NCI-H446 treated with DMSO at 0.1 percent for 48 hours (cell line): ENCODE measurements around the gene MARVELD1.

Source experiments
- DNase-seq: peaks from one replicate; lab custom pipeline; 2025; lab: John Stamatoyannopoulos, UW

Gene MARVELD1

GRCh38 chr10:97755718-97756117 is 42.2 kb downstream of the MARVELD1 start:
- no peak for DNase-seq

GRCh38 chr10:97757471-97757870 is 43.9 kb downstream of the MARVELD1 start:
- no peak for DNase-seq

GRCh38 chr10:97759158-97759887 is 45.8 kb downstream of the MARVELD1 start:
- DNase-seq: peak; percentile 13

GRCh38 chr10:97759946-97760345 is 46.4 kb downstream of the MARVELD1 start:
- no peak for DNase-seq

- DNase-seq: no peak
Observed at GRCh38 chr10:97760461-97761257, 47.1 kb downstream of the MARVELD1 start.

GRCh38 chr10:97761331-97761865 is 47.9 kb downstream of the MARVELD1 start:
- DNase-seq: no peak

- no peak for DNase-seq
Observed at GRCh38 chr10:97762056-97762455, 48.5 kb downstream of the MARVELD1 start.

- no peak for DNase-seq
Observed at GRCh38 chr10:97762816-97763215, 49.3 kb downstream of the MARVELD1 start.

- DNase-seq: no peak
Observed at GRCh38 chr10:97763411-97763810, 49.9 kb downstream of the MARVELD1 start.

- DNase-seq: no peak
Observed at GRCh38 chr10:97763947-97764346, 50.4 kb downstream of the MARVELD1 start.

GRCh38 chr10:97764519-97764931 is 51.0 kb downstream of the MARVELD1 start:
- DNase-seq: no peak

GRCh38 chr10:97765201-97765600 is 51.7 kb downstream of the MARVELD1 start:
- no peak for DNase-seq

- DNase-seq: no peak
Observed at GRCh38 chr10:97766106-97766810, 52.7 kb downstream of the MARVELD1 start.

- DNase-seq: no peak
Observed at GRCh38 chr10:97766996-97767924, 53.7 kb downstream of the MARVELD1 start.
